GM19035 (cell line): ENCODE measurements around the gene GPR173.
A peak's percentile ranks its signal among the peaks of the same experiment; 100 is the strongest.

Source experiments
- ATAC-seq: cut with Tn5 transposase; IDR thresholded peaks from one replicate; pipeline ENCODE4 v1.9.1; 2021; ENCODE audit not compliant: unreplicated experiment

The GPR173 gene

GRCh38 chrX:53065104-53065503 lies 16.5 kb downstream of the GPR173 start:
- ATAC-seq, result no peak

DNA sequence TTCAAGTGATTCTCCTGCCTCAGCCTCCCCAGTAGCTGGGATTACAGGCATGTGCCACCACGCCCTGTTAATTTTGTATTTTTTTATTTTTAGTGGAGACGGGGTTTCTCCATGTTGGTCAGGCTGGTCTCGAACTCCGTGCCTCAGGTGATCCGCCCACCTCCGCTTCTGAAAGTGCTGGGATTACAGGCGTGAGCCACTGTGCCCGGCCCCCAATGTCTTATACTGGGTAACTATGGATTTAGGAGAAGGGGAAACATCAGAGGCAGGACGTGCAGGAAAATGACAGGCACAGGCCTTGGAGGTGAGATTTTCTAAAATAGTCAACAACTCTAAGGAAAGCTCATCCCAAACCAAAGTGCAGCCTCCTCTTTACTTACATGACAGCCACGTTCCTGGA lies 22.5 kb downstream of the GPR173 start:
- no peak for ATAC-seq

- ATAC-seq, result peak; percentile 83
Measured at GRCh38 chrX:53071604-53072417, 23.2 kb downstream of the GPR173 start.

- no peak for ATAC-seq
Measured at GRCh38 chrX:53072418-53073114, 24.0 kb downstream of the GPR173 start.

GRCh38 chrX:53073115-53073586 lies 24.6 kb downstream of the GPR173 start:
- ATAC-seq, result no peak

- ATAC-seq, result no peak
Measured at GRCh38 chrX:53075011-53075410, 26.4 kb downstream of the GPR173 start.

GRCh38 chrX:53076671-53077070 lies 28.1 kb downstream of the GPR173 start:
- ATAC-seq, result no peak

GRCh38 chrX:53077207-53078197 lies 28.9 kb downstream of the GPR173 start:
- no peak for ATAC-seq

GRCh38 chrX:53078943-53079342 lies 30.4 kb downstream of the GPR173 start:
- ATAC-seq, result no peak

DNA sequence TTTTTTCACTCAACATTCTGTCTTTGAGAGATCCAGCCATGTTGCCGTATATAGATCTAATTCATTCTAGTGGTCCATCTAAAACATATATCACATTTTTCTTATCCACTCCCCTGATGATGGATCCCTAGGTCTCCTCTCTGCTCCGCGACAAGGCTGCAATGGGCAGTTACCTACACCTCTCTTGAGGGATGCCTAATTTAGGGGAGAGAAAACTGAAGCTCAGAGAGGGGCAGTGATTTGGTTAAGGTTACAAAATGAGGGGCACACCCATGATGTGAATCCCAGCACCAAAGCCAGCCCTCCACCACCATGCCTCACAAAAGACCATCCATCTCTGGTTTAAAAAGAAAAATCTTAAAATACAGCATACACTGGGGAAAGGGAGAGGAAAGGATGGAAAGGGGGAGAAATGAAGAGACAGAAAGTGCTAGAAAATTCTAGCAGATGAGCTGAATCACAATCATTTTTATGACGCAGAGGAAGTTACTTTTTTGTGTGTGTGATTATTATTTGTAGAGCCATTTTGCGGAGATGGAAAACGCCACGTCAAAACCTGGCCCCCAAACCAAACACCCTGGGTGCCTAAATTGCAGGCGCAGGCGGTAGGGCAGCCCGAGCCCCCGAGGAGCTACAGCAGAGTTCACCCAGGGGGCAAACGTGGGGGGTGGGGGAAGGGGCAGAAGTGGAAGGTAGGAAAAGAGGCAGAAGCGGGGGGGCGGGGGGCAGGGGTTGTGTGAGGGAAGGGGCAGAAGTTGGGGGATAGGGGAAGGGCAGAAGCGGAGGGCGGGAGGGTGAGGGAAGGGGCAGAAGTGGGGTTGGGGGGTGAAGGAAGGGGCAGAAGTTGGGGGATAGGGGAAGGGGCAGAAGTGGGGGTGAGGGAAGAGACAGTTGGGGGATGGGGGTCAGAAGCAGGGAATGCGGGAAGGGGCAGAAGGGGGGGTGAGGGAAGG lies 32.3 kb downstream of the GPR173 start:
- no peak for ATAC-seq

DNA sequence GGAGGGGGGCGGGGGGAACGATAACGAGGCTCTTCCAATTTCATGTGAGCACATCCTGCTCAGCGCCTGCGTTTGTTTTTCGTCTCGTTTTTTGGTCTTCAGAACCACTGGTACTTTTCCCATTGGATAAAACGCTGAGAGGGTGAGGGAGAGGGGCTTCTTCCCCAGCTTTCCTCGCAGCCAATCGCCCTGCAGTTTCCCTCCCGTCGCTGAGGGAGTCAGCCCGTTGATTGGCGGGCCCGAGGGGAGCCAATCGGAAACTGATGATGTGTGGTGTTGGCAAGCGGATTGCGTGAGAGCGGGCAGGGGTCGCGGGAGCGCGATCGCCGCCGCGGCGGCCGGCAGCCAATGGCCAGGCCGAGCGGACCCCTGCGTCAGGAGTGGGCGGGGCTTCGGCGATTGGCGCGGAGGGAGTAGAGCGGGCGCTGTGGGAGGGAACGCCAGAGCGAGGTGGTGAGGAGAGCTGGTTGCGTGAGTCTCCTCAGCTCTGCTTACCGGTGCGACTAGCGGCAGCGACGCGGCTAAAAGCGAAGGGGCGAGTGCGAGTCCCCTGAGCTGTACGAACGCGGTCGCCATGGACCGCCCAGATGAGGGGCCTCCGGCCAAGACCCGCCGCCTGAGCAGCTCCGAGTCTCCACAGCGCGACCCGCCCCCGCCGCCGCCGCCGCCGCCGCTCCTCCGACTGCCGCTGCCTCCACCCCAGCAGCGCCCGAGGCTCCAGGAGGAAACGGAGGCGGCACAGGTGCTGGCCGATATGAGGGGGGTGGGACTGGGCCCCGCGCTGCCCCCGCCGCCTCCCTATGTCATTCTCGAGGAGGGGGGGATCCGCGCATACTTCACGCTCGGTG lies 33.6 kb downstream of the GPR173 start, which contains the start of gene TSPYL2:
Gene TSPYL2 (plus strand): TSS at position 443 of the 848 bp plus-strand sequence. CDS start 132 bp downstream, at position 575.
- peak; percentile 92 for ATAC-seq

GRCh38 chrX:53082773-53083616 lies 34.4 kb downstream of the GPR173 start:
- no peak for ATAC-seq

DNA sequence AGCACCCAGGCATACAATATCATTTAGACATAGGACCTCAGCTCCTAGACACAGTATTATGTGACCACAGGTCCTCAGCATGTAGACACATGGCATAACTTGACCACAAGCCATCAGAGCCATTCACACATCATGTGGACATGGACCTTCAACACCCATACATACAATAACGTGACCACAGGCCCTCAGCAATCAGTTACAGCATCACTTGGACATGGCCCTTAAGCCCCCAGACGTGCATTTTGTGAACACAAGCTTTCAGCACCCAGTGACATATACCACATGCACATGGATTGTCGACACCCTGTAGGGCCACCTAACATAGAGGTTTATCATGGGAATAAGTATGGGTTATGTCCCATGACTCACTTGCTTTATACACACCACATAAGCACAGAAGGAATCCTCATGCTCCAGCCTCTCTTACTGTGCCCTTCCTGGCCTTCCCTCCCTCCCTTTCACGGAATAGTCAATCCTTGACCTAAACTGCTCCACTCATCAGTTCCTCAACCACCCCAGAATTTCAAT lies 35.5 kb downstream of the GPR173 start:
- no peak for ATAC-seq

DNA sequence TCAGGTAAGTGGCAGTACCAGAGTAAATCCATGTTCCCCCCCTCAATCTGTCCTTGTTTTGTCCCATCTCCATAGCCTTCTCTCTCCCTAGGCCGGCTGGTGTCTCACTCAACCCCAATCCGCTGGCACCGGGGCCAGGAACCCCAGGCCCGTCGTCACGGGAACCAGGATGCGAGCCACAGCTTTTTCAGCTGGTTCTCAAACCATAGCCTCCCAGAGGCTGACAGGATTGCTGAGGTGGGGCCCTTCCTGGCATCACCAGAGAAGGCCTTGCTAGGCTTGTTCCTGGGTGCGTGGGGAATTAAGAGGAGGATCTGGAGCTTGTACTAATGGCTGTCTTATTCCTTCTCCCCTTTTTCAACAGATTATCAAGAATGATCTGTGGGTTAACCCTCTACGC lies 36.3 kb downstream of the GPR173 start:
- no peak for ATAC-seq

DNA sequence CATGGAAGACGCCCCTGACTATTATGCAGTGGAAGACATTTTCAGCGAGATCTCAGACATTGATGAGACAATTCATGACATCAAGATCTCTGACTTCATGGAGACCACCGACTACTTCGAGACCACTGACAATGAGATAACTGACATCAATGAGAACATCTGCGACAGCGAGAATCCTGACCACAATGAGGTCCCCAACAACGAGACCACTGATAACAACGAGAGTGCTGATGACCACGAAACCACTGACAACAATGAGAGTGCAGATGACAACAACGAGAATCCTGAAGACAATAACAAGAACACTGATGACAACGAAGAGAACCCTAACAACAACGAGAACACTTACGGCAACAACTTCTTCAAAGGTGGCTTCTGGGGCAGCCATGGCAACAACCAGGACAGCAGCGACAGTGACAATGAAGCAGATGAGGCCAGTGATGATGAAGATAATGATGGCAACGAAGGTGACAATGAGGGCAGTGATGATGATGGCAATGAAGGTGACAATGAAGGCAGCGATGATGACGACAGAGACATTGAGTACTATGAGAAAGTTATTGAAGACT lies 37.2 kb downstream of the GPR173 start:
- ATAC-seq, result no peak

GRCh38 chrX:53086464-53086863 lies 37.9 kb downstream of the GPR173 start:
- no peak for ATAC-seq

- ATAC-seq, result no peak
Measured at GRCh38 chrX:53087388-53087831, 38.8 kb downstream of the GPR173 start.
